HL-60 (cell line): ENCODE results near the gene DOK6.

Experiments used
- DNase-seq, 2 experiments: peaks; one replicate each; pipeline ENCODE4 v3.0.0-alpha.2; 2010 to 2020; ENCODE audit warnings: low read depth in 1 of 2, low spot score in 1 of 2
- H3K27ac ChIP-seq: fragments of 250-450 bp; sonication (Bioruptor Pico); replicated peaks from 2 replicates; pipeline ENCODE4 v1.5.1; 2020; ENCODE audit warnings: mild to moderate bottlenecking, moderate library complexity
- H3K27me3 ChIP-seq: fragments of 250-450 bp; sonication (Bioruptor Pico); 2 replicates; pipeline ENCODE4 v1.5.1; 2021; ENCODE audit warnings: mild to moderate bottlenecking, moderate library complexity; ENCODE audit not compliant: insufficient read depth, poor library complexity, severe bottlenecking
- H3K4me3 ChIP-seq: replicated peaks from 2 replicates; pipeline ENCODE4 v1.5.1; 2011; ENCODE audit warnings: mild to moderate bottlenecking, control low read depth, low read length; ENCODE audit not compliant: insufficient read depth
- GABPA ChIP-seq: IDR thresholded peaks from 2 replicates; pipeline ENCODE4 v1.6.1; 2012; ENCODE audit warnings: low read depth
- POLR2AphosphoS5 ChIP-seq: IDR thresholded peaks from 2 replicates; pipeline ENCODE4 v1.6.1; 2012; ENCODE audit warnings: low read depth
- SPI1 ChIP-seq: IDR thresholded peaks from 2 replicates; pipeline ENCODE4 v1.6.1; 2012; ENCODE audit warnings: low read depth, mild to moderate bottlenecking, borderline replicate concordance
- long read RNA-seq: library from polyadenylated mRNA; unstranded; transcript quantifications from one replicate; pipeline ENCODE4 v2.0.0, GENCODE V29; 2020
- TF ChIP-seq, protein P1 (sequence below): IDR thresholded peaks from one replicate; pipeline ENCODE4 v1.5.1; 2011; ENCODE audit warnings: low read length, control low read depth, inconsistent platforms; ENCODE audit not compliant: insufficient read depth
- TF ChIP-seq, protein P2 (sequence below): IDR thresholded peaks from 2 replicates; pipeline ENCODE4 v1.6.1; 2012; ENCODE audit warnings: low read depth; ENCODE audit not compliant: insufficient replicate concordance

Gene DOK6
- long read RNA-seq, partial matches to known transcripts = 0 of 1 reads
- long read RNA-seq, other reads (novel, unspliced or antisense) = 1 of 1 reads

DNA sequence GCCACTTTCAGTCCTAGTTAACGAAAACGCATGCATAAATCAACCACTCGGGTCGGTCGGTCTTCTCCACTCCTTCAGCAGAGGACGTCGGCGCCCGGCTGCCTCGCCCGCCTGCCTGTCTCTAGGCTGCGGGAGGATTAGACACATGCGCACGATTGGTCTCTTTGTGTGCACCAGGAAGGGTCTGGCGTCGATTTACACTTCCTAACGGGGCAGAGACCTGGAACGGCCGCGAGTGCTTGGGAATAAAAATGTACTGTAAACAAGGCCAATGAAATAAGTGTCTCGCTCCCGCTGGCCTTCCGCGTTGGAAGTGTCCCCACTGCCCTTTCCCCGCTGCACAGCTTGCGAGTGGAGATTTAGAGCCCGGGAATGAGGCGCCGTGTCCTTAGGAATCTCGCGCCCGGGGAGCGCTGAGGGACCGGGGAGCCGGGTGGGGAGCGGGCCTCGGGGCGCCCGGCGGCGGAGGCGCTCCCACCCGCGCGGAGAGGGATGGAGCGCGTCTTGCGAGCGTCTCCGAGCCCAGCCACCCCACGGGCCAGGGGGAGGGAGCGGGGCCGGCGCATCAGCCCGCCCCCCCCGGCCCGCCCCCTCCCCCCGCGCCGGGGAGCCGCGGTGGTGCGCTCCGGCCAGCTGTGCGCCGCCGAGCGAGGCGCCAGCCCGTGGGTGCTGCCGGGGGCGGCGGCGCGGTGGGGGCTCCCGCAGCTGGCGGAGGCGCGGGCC lies at the start of gene DOK6:
Gene DOK6, plus strand, starts transcription at position 636 of the 723 bp plus-strand sequence.
- no peak for DNase-seq
- TF ChIP-seq, protein P1, sequence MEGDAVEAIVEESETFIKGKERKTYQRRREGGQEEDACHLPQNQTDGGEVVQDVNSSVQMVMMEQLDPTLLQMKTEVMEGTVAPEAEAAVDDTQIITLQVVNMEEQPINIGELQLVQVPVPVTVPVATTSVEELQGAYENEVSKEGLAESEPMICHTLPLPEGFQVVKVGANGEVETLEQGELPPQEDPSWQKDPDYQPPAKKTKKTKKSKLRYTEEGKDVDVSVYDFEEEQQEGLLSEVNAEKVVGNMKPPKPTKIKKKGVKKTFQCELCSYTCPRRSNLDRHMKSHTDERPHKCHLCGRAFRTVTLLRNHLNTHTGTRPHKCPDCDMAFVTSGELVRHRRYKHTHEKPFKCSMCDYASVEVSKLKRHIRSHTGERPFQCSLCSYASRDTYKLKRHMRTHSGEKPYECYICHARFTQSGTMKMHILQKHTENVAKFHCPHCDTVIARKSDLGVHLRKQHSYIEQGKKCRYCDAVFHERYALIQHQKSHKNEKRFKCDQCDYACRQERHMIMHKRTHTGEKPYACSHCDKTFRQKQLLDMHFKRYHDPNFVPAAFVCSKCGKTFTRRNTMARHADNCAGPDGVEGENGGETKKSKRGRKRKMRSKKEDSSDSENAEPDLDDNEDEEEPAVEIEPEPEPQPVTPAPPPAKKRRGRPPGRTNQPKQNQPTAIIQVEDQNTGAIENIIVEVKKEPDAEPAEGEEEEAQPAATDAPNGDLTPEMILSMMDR = no peak
- TF ChIP-seq SPI1 (no peak), GABPA (no peak), POLR2AphosphoS5 (no peak)
- TF ChIP-seq, protein P2, sequence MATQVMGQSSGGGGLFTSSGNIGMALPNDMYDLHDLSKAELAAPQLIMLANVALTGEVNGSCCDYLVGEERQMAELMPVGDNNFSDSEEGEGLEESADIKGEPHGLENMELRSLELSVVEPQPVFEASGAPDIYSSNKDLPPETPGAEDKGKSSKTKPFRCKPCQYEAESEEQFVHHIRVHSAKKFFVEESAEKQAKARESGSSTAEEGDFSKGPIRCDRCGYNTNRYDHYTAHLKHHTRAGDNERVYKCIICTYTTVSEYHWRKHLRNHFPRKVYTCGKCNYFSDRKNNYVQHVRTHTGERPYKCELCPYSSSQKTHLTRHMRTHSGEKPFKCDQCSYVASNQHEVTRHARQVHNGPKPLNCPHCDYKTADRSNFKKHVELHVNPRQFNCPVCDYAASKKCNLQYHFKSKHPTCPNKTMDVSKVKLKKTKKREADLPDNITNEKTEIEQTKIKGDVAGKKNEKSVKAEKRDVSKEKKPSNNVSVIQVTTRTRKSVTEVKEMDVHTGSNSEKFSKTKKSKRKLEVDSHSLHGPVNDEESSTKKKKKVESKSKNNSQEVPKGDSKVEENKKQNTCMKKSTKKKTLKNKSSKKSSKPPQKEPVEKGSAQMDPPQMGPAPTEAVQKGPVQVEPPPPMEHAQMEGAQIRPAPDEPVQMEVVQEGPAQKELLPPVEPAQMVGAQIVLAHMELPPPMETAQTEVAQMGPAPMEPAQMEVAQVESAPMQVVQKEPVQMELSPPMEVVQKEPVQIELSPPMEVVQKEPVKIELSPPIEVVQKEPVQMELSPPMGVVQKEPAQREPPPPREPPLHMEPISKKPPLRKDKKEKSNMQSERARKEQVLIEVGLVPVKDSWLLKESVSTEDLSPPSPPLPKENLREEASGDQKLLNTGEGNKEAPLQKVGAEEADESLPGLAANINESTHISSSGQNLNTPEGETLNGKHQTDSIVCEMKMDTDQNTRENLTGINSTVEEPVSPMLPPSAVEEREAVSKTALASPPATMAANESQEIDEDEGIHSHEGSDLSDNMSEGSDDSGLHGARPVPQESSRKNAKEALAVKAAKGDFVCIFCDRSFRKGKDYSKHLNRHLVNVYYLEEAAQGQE = no peak
- Histone ChIP-seq H3K4me3 (no peak within 1 kb of the TSS), H3K27me3 (peaks cover 46% of the 10 kb centered on the region), H3K27ac (no peak within 1 kb of the TSS)

DNA sequence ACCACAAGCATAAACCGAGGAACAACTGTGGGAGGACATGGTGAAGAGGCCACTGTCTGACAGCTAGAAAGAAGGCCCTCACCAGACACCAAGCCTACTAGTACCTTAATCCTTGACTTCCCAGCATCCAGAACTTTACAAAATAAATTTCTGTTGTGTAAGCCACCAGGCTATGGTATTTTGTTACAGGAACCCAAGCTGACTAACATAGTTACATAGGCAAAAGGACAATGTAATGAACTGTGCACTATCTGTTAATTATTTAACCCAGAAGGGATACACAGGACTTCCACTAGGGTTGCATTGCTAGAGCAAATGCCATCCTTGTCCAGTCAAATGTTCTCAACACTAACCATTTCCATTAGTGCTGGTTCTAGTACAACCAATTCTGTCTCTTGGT lies 47.7 kb upstream of the DOK6 start:
- Histone ChIP-seq H3K4me3 (no peak overlapping the region), H3K27me3 (no peaks in the 10 kb centered on the region), H3K27ac (no peak overlapping the region)
- no peak for DNase-seq
- TF ChIP-seq POLR2AphosphoS5 = no peak
- no peak for TF ChIP-seq GABPA
- TF ChIP-seq, protein P2 = no peak
- TF ChIP-seq SPI1 = no peak
- TF ChIP-seq, protein P1 = no peak

DNA sequence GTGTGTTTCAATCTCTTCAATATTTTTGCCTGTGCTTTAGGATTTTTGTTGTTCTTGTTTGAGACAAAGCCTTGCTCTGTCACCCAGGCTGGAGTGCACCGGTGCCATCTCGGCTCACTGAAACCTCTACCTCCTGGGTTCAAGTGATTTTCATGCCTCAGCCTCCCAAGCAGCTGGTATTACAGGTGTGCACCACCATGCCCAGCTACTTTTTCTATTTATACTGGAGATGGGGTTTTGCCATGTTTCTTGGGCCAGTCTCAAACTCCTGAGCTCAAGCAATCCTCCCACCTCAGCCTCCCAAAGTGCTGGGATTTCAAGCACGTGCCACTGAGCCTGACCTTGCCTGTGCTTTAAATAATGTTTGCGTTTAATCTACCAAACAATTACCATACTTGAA lies 43.1 kb upstream of the DOK6 start:
- no peak overlapping the region for H3K27ac ChIP-seq
- DNase-seq = no peak
- TF ChIP-seq, protein P1 = no peak
- TF ChIP-seq, protein P2 = no peak

More for the DNA sequence above, 43.1 kb upstream of the DOK6 start:
- H3K27me3 ChIP-seq = no peaks in the 10 kb centered on the region
- no peak overlapping the region for H3K4me3 ChIP-seq
